EH (cell line): ENCODE measurements around the gene C3orf70.

ENCODE experiments used
- DNase-seq: peaks from one replicate; pipeline ENCODE4 v3.0.0-alpha.2; 2015; ENCODE audit warnings: low read depth

The C3orf70 gene, protein sequence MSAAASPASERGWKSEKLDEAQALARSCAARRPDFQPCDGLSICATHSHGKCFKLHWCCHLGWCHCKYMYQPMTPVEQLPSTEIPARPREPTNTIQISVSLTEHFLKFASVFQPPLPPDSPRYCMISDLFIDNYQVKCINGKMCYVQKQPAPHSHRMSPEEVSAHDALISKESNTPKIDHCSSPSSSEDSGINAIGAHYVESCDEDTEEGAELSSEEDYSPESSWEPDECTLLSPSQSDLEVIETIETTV

DNA sequence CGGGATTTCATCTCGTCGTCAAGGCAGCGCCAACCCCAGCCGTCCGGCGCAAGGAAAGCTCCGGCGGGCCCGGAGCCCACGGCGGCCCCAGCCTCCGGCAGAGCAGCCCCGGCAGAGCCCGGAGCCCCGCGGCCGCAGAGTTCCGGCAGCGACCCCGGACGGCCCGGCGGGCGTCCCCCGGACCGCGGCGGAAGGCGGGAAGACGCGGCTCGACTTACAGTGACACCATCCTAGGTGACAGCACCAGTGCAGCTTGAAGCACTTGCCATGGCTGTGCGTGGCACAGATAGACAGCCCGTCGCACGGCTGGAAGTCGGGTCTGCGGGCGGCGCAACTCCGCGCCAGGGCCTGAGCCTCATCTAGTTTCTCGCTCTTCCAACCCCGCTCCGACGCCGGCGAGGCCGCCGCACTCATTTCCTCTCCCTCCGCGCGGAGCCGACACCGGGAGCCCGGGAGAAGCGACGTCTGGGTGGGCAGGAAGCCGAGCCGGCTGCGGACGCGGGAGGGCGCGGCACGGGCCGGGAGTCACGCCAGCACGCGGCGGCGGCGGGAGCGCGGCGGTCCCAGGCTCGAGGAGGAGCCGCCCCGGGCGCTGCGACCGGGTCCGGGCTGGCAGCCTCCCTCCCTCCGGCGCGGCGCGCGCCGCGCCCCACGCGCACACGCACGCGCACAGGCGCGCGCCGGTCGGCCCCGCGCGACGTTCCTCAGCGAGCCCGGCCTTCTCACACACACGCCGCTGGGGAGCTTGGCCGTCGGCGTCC lies at the start of gene C3orf70:
TSS of gene C3orf70 (minus strand) at position 651 of the 761 bp plus-strand sequence. CDS start at position 414, 237 bp downstream.
- peak; percentile 62 for DNase-seq

DNA sequence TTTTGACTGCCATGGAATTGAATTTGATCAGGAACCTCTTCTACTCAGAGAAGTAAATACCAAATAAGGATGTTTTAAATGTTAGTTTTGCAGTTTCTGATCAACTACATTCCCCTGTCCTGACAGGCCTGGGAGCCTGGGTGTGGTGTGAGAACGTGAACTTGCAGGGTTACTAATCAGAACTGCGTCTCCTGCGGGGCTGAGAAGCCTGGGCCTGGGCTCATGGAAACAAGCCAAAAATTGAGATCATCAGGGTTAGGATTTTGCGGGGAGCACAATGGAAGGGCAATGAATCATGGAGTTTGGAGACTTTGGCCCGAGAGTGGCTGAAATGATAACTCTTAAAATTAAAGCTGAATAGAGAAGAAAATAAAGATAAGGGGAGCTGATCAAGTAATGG lies 47.8 kb upstream of the C3orf70 start:
- DNase-seq = peak; percentile 81

DNA sequence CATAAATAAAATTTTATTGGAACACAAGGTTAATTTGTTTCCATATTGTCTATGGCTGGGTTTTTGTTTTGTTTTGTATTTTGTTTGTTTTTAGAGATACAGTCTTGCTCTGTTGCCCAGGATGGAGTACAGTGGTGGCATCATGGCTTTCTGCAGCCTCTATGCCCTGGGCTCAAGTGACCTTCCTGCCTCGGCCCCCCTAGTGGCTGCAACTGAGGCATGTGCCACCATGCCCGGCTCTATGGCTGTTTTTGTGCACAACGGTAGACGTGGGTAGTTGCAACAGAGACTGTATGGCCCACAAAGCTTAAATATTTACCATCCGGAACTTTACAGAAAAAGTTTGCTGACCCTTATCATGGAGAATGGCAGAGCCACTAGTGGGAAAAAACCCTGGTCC lies 46.8 kb upstream of the C3orf70 start:
- DNase-seq = no peak

DNA sequence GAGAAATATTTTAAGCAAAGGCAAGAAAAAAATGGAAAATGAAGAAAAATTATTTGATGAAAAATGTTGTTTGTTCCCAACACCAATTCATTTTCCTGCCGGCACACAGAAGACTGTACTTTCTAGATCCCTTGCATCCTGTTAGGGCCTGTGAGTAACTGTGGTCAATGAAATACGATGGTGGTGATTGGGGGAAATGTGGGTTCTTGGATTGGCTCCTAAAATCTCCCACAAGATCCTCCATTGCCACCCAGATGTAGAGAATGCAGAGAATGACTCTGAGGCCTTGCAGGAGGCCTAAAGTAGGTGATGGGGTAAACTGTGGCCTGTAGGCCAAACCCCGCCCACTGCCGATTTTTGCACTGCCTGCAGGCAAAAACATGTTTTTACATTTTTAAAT lies 46.3 kb upstream of the C3orf70 start:
- no peak for DNase-seq

DNA sequence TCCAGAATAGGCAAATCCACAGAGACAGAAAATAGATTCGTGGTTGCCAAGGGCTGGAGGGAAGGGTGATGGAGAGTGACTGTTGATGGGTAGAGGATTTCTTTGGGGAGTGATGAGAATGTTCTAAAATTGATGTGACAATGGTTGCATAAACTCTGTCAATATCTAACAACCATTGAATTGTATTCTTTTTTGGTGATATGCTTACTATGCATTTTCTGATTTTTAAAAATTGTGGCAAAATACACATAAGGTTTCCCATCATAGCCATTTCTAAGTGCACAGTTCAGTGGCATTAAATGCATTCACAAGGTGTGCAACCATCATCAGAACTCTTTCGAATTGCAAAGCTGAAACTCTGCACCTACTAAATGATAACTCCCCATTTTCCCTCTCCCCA lies 44.2 kb upstream of the C3orf70 start:
- DNase-seq = no peak

DNA sequence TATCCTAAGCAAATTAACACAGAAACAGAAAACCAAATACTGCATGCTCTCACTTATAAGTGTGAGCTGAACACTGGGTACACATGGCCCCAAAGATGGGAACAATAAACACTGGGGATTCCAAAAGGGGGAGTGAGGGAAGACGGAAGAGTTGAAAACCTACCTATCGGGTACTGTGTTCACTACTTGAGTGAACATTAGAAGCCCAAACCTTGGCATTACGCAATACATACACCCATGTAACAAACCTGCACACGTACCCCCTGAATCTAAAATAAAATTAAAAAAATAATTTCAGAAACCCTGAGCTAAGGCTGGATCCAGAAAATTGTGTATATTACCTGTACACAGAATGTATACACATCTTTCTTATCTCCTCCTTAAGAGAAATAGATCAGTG lies 42.8 kb upstream of the C3orf70 start:
- DNase-seq = no peak

DNA sequence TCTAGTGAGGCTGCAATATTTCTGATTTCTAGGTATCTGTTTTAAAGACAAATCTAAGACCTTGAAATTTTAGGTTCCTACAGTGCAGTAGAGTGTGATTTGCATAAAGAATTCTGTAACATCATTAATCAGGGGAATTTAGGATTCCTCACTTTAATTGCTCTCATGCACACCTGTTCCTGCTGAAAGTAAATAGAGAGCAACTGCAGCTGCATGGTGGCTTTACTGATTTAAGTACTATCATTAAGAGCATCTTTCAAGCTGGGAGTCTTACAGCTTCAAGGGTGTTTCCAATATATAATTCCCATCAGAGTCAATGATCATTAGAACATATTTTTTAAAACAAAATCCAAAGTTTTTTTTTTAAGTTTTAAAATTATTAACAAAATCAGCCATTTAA lies 36.0 kb upstream of the C3orf70 start:
- DNase-seq = no peak

DNA sequence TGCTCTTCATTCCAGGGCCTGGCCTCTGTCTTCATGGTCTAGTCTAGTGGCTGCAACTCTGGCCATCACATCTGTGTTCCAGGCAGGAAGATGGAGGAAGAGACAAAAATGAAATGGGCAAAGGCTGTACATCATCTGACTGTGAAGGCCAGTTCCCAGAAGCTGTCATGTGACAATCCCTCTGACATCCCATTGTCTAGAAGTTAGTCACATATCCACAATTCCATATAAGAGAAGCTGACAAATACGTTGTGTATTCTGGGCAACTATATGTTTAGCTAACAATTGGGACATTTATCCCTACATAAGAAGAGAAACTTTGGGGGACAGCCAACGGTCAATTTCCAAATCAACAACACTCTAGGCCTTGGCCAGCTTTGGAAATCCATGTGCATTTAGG lies 34.5 kb upstream of the C3orf70 start:
- no peak for DNase-seq

DNA sequence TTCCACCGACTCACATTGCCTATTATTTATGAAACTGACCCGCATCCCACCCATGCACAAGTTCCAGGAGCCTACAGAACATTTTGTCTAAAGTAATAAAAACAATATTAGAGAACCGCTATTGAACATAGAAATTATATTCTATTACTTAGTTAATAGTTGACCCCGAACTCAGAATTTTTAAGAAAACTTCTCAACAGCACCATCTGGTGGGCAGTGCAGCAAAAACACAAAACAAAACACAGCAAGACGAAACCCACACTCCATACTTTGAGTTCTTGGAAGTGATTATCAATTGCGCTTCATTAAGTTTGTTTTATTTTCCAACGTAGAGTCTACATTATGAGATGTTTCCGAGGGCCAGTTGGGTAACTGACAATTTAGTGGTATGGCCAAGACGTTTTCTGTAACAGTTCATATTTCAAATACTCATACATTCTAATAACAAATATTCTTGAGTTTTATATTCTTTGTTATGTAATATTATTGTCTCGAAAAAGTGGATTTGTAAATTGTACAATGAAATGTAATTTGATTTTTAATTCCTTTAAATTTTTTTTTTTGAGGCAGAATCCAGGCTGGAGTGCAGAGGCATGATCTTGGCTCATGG lies 24.0 kb upstream of the C3orf70 start:
- peak; percentile 50 for DNase-seq

DNA sequence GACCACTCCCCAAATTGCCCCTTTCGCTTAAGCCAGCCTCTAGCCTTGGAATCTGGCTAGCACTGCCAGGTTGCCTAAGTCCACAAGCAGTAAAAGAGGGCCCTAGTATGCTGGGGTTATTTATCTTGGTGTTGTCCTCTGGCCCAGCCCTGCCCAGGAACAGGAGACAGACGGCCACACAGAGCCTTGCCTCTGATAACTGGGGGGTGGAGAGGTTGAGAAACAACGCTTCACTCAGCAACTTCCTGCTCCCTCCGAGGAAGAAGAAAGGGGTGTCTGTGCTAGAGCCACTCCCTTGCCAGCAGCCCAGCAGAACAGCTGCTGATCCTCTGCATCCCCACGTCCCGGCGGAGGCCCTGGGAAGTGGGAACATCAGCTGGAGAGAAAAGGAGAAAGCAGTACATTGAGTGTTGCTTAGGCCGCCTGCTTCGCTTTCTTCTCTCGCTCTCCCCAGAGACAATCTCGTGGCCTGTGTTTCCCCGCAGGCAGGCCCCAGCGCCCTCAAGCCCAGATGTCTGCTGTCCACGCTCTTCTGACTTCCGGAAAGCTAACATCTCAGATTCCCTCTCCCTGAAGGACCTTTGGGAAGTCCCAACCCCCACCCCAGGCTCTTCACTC lies 22.6 kb upstream of the C3orf70 start:
- DNase-seq = peak; percentile 49

DNA sequence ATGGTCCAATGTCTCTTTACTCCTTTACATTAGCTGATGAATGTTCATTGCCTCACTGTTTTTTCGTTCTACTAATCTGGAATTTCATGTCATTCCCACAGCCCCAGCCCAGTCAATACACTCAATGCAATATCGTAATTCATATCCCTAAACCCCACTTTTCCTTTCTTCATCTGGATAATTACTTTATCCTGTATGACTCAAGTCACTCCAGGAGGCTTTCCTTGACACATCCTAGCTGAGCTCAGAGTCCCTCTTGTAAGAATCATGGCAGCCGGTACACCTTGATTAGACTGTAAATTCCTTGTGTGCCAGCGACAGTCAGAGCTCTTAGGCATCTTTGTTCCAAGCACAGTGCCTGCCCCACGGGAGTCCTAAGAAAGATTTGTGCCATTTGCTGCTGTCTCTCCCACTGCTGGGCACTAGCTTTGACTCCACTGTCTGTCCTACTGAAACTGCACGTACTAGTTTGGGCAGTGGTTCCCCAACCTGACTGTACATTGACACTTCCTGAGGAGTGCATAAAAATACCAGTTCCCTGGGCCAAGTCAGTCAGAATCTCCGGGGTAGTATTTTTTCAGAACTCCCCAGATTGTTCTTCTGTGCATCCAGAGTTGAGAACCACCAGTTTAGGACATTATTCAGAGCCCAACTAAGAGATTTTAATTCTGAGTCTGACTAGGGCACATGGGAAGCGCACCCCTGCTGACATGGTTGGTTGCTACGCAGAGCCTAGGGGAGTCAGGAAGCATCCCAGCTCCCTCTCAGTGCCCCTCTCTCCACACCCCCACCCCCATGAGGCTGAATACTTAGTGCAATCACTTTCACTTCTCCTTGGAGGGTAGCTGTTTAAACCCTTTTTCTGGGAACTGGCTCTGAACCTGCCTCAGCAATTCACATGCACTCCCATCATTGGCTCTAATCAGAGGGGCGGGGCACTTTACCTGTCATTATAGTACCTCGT lies 19.5 kb upstream of the C3orf70 start:
- DNase-seq = no peak

DNA sequence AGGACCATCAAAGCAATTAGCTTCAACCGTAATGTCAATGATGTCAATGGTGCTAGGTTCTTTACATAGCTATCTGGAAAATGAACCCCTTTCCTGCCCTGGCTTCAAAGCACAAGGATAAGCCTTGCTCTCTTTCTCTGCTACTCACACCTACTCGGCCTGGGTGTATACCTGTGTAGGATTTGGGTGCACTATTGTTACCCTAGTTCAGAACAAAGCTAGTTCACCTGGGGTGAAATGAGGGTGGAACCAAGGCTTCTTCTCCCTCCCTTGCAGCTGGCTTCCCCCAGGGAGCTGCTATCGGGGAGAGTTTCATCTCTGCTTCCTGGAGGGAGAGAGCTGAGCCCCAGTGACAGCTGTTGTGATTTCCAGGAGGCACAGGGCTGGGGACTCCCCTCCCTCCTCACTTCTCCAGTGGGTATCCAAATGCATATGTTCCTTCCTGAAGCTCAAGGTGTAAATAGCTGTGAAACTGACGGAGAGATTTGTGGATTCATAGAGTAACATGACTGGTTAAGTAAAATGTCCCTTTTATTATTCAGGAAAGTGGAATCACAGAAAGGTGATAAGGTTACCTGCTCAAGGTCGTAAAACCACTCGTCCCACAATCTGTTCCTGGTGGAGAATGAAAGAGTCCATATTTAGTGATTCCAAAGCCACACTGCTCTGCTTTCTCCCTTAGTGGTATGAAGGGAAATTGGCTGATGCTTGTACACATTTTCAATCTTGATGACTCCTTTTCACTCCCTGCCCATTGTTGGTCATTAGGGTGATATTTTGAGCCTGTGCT lies 11.8 kb upstream of the C3orf70 start:
- DNase-seq = no peak

DNA sequence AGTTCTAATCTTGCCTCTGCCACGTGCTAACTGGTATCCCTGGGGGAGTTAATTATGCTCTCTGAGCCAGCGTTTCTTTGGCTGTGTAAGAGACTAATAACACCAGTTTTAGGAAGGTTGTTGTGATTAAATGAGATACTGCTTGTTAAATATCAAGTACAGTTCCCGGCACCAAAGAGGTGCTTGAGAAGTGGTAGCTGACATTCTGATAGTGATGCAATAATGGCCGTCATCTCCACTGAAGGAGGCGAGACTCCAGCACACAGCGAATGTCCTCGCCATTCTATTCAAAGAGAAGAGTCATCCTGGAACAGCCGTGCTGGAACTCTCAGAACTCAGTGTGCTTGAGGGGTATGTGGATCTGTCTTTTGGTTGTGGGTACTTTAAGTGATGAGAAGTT lies 9.8 kb upstream of the C3orf70 start:
- no peak for DNase-seq

DNA sequence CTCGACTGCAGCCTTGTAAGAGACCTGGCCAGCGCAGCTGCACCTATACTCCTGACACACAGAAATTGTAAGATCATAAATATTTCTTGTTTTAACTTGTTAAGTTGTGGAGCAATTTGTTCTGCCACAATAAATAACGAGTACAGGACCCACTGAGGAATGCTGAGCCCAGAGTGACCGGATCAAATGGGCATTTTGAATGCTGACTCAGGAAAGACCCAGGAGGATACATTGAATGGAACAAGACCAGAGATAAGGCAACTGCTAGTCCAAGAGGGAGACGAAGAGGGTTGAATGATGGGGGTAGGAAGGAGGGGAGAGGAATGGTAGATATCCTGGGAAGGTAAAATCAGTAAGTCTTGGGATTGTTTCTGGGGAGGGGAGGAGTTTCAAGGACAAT lies 8.9 kb upstream of the C3orf70 start:
- DNase-seq = no peak

DNA sequence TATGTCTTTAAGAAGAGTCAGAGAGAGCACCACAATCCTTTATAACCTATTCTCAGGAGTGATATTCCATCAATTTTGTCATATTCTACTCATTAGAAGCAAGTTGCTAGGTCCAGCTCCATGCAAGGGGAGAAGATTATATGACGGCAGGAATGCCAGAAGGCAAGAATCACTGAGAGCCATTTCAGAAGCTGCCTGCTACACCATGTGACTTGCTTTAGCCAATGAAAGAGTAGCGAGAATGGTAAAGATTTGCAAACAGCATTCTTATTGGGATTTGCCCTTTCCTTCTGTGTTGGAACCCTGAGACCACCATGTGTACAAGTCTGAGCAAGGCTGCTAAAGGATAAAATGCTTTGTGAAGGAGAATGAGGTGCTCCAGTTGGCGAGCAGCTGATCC lies 4.5 kb upstream of the C3orf70 start:
- no peak for DNase-seq

DNA sequence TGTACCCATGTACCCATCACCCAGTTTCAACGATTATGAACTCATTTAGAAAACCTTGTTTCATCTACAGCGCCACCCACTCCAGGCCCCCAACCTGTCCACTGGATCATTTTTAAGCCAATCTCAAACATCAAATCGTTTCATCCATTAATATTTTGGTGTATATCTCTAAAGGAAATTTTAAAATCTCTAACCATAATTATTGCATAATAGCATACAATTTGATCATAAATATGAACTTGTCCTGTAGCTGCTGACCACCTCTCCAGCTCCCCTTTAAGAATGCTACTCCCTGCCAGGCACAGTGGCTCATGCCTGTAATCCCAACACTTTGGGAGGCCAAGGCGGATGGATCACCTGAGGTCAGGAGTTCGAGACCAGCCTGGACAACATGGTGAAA lies 2.8 kb upstream of the C3orf70 start:
- DNase-seq = no peak

DNA sequence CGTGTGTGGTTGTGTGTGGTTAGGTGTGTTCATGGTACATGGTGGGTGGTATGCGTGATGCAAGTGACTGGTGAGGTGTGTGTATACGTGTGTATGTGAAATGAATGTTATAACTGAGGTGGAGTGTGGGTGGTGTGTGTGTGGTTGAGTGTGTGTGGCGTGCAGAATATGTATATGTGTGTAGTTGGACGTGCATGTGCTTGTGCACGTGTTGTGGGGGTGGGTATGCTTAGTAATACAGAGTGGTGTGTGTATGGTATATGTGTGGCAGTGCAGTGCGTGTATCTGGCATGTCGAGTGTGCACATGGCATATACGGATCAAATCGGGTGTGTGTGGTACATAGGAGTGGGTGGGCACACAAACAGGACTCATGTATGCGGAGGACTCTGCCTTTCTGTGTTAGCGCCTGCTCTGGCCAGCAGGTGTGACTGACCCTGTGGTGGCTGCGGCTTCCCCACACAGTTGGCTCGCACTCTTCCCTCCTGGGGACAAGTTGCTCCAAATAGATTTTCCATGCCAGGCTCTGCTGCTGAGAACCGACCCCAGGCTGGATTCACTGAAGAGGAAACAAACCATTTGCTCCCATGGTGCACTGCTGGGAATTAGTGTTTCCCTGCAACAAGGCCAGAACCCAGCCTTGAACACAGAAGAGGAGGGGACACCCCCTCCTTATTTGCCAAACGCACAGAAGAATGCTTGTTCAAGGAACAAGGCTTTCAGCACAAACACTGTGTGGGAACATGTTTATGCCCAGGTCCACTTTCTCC lies 1.2 kb upstream of the C3orf70 start:
- no peak for DNase-seq

DNA sequence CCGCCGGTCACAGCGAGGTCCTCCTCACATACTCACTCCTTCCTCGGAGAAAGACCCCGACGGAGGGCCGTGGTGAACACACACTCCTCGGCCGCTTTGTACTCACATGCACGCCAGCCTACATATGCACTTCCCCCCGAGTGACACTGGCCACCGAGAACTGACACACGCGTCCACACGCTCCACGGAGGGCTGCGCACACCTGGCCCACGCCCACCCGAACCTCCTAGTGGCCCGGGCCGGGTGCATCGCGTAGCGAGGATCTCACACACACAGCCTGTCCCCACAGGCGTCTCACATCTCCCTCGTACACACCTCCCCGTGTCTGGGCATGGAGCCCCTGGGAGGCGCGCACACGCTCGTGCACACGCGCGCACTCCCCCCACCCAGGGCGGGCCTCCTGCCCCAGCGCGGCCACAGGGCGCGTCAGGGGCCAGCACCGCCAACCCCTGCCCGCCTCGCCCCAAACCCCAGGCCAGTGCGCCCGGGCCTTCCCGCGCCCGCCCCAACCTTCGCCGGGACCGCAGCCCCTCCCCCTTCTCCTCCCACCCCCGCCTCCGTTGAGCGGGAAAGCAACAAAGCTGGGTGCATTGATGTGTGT lies 411 bp upstream of the C3orf70 start:
- no peak for DNase-seq

DNA sequence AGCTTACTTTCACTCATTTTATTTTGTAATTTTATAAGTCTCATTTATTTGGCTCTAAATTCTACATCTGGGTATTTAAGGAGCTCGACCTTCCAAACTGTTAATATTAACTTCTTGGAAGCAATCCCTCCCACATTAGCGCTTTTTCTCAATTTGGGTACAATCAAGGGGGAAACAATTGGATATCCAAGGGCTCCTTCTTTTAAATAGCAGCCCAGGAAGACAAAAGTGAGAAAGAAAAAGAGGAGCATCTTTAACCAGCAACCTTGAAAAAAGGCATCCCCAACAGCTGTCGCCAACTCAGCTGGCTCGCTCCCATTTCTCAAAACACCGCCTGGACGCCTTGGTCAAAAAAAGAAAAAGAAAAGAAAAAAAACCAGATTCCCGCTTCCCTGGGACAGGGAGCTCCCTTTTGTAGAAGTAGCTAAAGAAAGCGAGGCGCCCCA lies 873 bp downstream of the C3orf70 start:
- DNase-seq = no peak
